ENCODE measurements around the gene ANKRD28.

ANKRD28 gene

GRCh38 chr3:15731024-15731423 lies 66.8 kb downstream of the ANKRD28 start:
- no peaks in the 10 kb centered on the region for H3K9me3 Mint-ChIP-seq
- peaks cover 3% of the 10 kb centered on the region for H3K4me1 Mint-ChIP-seq
- H3K27me3 Mint-ChIP-seq (ENCODE audit: low read depth): no peaks in the 10 kb centered on the region
- no peak overlapping the region for H3K27ac Mint-ChIP-seq
- no peak overlapping the region for H3K4me3 Mint-ChIP-seq
- TF ChIP-seq CTCF (IDR thresholded peaks at IDR 0.05; ENCODE audit: unreplicated experiment in 3 of 3): no peak
- peaks cover 61% of the 10 kb centered on the region for H3K36me3 Mint-ChIP-seq (ENCODE audit: low read depth)

- H3K4me3 Mint-ChIP-seq: no peak overlapping the region
- H3K4me1 Mint-ChIP-seq: peaks cover 6% of the 10 kb centered on the region
- peaks cover 55% of the 10 kb centered on the region for H3K36me3 Mint-ChIP-seq (ENCODE audit: low read depth)
- no peak for TF ChIP-seq CTCF (IDR thresholded peaks at IDR 0.05; ENCODE audit: unreplicated experiment in 3 of 3)
- no peak overlapping the region for H3K27ac Mint-ChIP-seq
- H3K27me3 Mint-ChIP-seq (ENCODE audit: low read depth): no peaks in the 10 kb centered on the region
- no peaks in the 10 kb centered on the region for H3K9me3 Mint-ChIP-seq
These were observed 69.0 kb downstream of the ANKRD28 start for GRCh38 chr3:15728766-15729165.

GRCh38 chr3:15726881-15727280 lies 70.9 kb downstream of the ANKRD28 start:
- Mint-ChIP-seq H3K4me3 (no peak overlapping the region), H3K4me1 (peaks cover 6% of the 10 kb centered on the region), H3K9me3 (no peaks in the 10 kb centered on the region), H3K27ac (no peak overlapping the region), H3K27me3 (ENCODE audit: low read depth) (no peaks in the 10 kb centered on the region), H3K36me3 (ENCODE audit: low read depth) (peaks cover 52% of the 10 kb centered on the region)
- TF ChIP-seq CTCF (IDR thresholded peaks at IDR 0.05; ENCODE audit: unreplicated experiment in 3 of 3): no peak

- Mint-ChIP-seq H3K27me3 (ENCODE audit: low read depth) (no peaks in the 10 kb centered on the region), H3K4me1 (peaks cover 6% of the 10 kb centered on the region), H3K9me3 (no peaks in the 10 kb centered on the region), H3K4me3 (no peak overlapping the region), H3K27ac (peak overlapping the region in 1 of 3 experiments; percentile 26), H3K36me3 (ENCODE audit: low read depth) (peaks cover 51% of the 10 kb centered on the region)
- TF ChIP-seq CTCF (IDR thresholded peaks at IDR 0.05; ENCODE audit: unreplicated experiment in 3 of 3): no peak
These were observed 71.7 kb downstream of the ANKRD28 start for GRCh38 chr3:15726043-15726442.

GRCh38 chr3:15724446-15724845 lies 73.3 kb downstream of the ANKRD28 start:
- Mint-ChIP-seq H3K9me3 (no peaks in the 10 kb centered on the region), H3K27me3 (ENCODE audit: low read depth) (no peaks in the 10 kb centered on the region), H3K36me3 (ENCODE audit: low read depth) (peaks cover 52% of the 10 kb centered on the region), H3K4me1 (peaks cover 6% of the 10 kb centered on the region), H3K27ac (no peak overlapping the region), H3K4me3 (no peak overlapping the region)
- TF ChIP-seq CTCF (IDR thresholded peaks at IDR 0.05; ENCODE audit: unreplicated experiment in 3 of 3): no peak

GRCh38 chr3:15723624-15723884 lies 74.2 kb downstream of the ANKRD28 start:
- no peak for TF ChIP-seq CTCF (IDR thresholded peaks at IDR 0.05; ENCODE audit: unreplicated experiment in 3 of 3)
- no peaks in the 10 kb centered on the region for H3K27me3 Mint-ChIP-seq (ENCODE audit: low read depth)
- no peak overlapping the region for H3K4me3 Mint-ChIP-seq
- H3K9me3 Mint-ChIP-seq: no peaks in the 10 kb centered on the region
- H3K4me1 Mint-ChIP-seq: peaks cover 6% of the 10 kb centered on the region
- no peak overlapping the region for H3K27ac Mint-ChIP-seq
- H3K36me3 Mint-ChIP-seq (ENCODE audit: low read depth): peaks cover 45% of the 10 kb centered on the region
